DND-41 (cell line): ENCODE measurements around the gene ERMAP.

Source experiments
- ATAC-seq: fragments of 200-7000 bp; cut with Tn5 transposase; 3 replicates; pipeline ENCODE4 v1.9.1; 2021; ENCODE audit warnings: low read depth; ENCODE audit not compliant: insufficient read depth
- DNase-seq: peaks from one replicate; pipeline ENCODE4 v3.0.0-alpha.2; 2020
- H2AFZ ChIP-seq: 2 replicates; pipeline ENCODE4 v1.6.0; 2012; ENCODE audit warnings: low read depth, low read length
- H3K27ac ChIP-seq: 2 replicates; pipeline ENCODE4 v1.5.1; 2012; ENCODE audit warnings: low read length, inconsistent platforms
- H3K27me3 ChIP-seq: fragments of 200-600 bp; sonication (generic); 2 replicates; pipeline ENCODE4 v1.6.0; 2012; ENCODE audit warnings: low read length, mild to moderate bottlenecking, inconsistent platforms; ENCODE audit not compliant: insufficient read depth, poor library complexity
- H3K36me3 ChIP-seq: 2 replicates; pipeline ENCODE4 v1.5.1; 2012; ENCODE audit warnings: low read length, inconsistent platforms; ENCODE audit not compliant: insufficient read depth
- H3K4me1 ChIP-seq: 2 replicates; pipeline ENCODE4 v1.5.1; 2012; ENCODE audit warnings: mild to moderate bottlenecking, low read length; ENCODE audit not compliant: insufficient read depth
- H3K4me2 ChIP-seq: 2 replicates; pipeline ENCODE4 v1.6.0; 2012; ENCODE audit warnings: mild to moderate bottlenecking, moderate library complexity, low read length, inconsistent platforms; ENCODE audit not compliant: insufficient read depth
- H3K4me3 ChIP-seq, 2 experiments: fragments of 200-600 bp in 1 of 2; shearing (Covaris generic) in 1 of 2; 2 replicates each; pipeline ENCODE4 v1.5.1; 2012 to 2016; ENCODE audit warnings: inconsistent platforms in 2 of 2, low read length in 2 of 2, mild to moderate bottlenecking in 2 of 2, low read depth in 1 of 2, moderate library complexity in 1 of 2
- H3K79me2 ChIP-seq: 2 replicates; pipeline ENCODE4 v1.6.0; 2012; ENCODE audit warnings: low read length, inconsistent platforms; ENCODE audit not compliant: insufficient read depth
- H3K9ac ChIP-seq: 2 replicates; pipeline ENCODE4 v1.6.0; 2012; ENCODE audit warnings: low read depth, mild to moderate bottlenecking, inconsistent platforms, low read length, moderate library complexity
- H3K9me3 ChIP-seq: 2 replicates; pipeline ENCODE4 v1.5.1; 2012; ENCODE audit warnings: low read length, moderate library complexity, mild to moderate bottlenecking, inconsistent platforms; ENCODE audit not compliant: insufficient read depth, severe bottlenecking
- H4K20me1 ChIP-seq: 2 replicates; pipeline ENCODE4 v1.6.0; 2012; ENCODE audit warnings: low read length; ENCODE audit not compliant: insufficient read depth
- EZH2 ChIP-seq: IDR thresholded peaks from 3 replicates; pipeline ENCODE4 v1.6.1; 2012; ENCODE audit warnings: borderline replicate concordance, low read depth, mild to moderate bottlenecking, moderate library complexity, low read length, inconsistent platforms; ENCODE audit not compliant: severe bottlenecking
- TF ChIP-seq, protein P1 (sequence below): IDR thresholded peaks from 2 replicates; pipeline ENCODE4 v1.5.1; 2012; ENCODE audit warnings: borderline replicate concordance, low read length, moderate library complexity, mild to moderate bottlenecking; ENCODE audit not compliant: poor library complexity, severe bottlenecking; ENCODE audit errors: extremely low read depth

Gene ERMAP

DNA sequence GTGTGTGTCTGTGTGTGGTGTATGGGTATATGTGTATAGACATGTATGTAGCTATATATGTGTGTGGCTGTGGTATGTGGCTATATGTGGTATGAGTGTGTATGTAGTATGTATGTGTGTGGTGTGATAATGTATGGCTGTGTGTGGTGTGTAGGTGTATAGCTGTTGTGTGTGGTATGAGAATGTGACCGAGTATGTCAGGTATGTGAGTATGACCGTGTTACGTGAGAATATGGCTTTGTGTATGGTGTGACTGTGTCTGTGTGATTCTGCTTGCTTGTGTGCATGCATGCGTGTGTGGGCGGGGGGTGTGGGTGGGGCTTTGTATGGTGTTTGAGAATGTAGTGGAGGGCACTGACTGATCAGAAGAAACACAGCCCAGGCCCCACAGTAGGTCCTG lies 33.0 kb downstream of the ERMAP start:
- peaks cover 34% of the 10 kb centered on the region for H3K36me3 ChIP-seq
- H3K4me2 ChIP-seq = 0 out of 2 replicates have a peak overlapping the region, but pooled peaks have one; percentile 25
- no peaks in the 10 kb centered on the region for H3K9me3 ChIP-seq
- H3K27ac ChIP-seq = no peak overlapping the region
- TF ChIP-seq, protein P1, sequence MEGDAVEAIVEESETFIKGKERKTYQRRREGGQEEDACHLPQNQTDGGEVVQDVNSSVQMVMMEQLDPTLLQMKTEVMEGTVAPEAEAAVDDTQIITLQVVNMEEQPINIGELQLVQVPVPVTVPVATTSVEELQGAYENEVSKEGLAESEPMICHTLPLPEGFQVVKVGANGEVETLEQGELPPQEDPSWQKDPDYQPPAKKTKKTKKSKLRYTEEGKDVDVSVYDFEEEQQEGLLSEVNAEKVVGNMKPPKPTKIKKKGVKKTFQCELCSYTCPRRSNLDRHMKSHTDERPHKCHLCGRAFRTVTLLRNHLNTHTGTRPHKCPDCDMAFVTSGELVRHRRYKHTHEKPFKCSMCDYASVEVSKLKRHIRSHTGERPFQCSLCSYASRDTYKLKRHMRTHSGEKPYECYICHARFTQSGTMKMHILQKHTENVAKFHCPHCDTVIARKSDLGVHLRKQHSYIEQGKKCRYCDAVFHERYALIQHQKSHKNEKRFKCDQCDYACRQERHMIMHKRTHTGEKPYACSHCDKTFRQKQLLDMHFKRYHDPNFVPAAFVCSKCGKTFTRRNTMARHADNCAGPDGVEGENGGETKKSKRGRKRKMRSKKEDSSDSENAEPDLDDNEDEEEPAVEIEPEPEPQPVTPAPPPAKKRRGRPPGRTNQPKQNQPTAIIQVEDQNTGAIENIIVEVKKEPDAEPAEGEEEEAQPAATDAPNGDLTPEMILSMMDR = no peak
- TF ChIP-seq EZH2 = no peak
- no peak overlapping the region for H3K9ac ChIP-seq
- H2AFZ ChIP-seq = no peak overlapping the region
- DNase-seq (no peak), ATAC-seq (no peak)
- H3K79me2 ChIP-seq = peaks cover 20% of the 10 kb centered on the region
- peaks cover 37% of the 10 kb centered on the region for H3K4me1 ChIP-seq
- H3K27me3 ChIP-seq = no peaks in the 10 kb centered on the region
- H4K20me1 ChIP-seq = peaks cover 8% of the 10 kb centered on the region
- H3K4me3 ChIP-seq = no peak overlapping the region

DNA sequence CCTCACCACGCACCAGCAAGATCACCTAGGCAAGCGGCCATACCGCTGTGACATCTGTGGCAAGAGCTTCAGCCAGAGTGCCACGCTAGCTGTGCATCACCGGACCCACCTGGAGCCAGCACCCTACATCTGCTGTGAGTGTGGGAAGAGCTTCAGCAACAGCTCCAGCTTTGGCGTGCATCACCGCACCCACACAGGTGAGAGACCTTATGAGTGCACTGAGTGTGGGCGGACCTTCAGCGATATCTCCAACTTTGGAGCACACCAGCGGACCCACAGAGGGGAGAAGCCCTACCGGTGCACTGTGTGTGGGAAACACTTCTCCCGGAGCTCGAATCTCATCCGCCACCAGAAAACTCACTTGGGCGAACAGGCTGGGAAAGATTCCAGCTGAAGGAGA lies 34.5 kb downstream of the ERMAP start:
- peaks cover 20% of the 10 kb centered on the region for H3K79me2 ChIP-seq
- H3K9me3 ChIP-seq = no peaks in the 10 kb centered on the region
- no peaks in the 10 kb centered on the region for H3K27me3 ChIP-seq
- DNase-seq = no peak
- peaks cover 25% of the 10 kb centered on the region for H3K4me1 ChIP-seq
- H4K20me1 ChIP-seq = peaks cover 8% of the 10 kb centered on the region
- H3K4me3 ChIP-seq = no peak overlapping the region
- H3K27ac ChIP-seq = no peak overlapping the region
- no peak for ATAC-seq
- no peak overlapping the region for H3K9ac ChIP-seq
- H2AFZ ChIP-seq = no peak overlapping the region
- peaks cover 34% of the 10 kb centered on the region for H3K36me3 ChIP-seq
- no peak for TF ChIP-seq EZH2
- TF ChIP-seq, protein P1 = no peak
- no peak overlapping the region for H3K4me2 ChIP-seq

DNA sequence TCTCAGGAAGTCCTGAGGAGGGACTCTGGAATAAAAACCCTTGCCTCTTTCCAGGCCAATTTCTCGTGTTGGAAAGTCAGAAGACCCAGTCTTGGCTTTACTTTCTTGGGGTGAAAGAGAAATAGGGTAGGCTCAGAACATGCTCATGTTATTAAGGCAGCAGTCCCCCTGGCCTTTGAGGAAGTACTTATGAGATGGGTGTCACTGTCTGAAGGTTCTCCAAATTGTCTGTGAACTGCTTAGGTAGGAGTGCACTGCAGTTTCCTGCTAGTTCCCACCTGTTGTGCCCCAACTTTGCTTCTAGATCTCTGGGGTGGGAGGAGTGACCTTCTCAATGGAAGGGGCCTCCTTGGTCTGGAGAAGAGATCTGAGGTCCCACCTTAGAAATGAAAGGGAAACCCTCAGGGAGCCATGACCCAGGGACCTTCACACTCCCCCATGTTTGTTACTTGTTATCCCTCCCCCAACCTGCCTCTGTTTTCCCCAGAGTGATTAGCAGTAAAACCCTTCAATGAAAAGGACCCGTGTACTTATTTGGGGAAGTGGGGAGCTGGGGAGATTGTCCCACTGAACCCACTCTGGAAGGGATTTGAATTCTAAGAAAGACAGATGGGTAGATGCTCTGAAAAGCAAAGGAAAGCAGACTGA lies 35.2 kb downstream of the ERMAP start:
- no peak overlapping the region for H3K9ac ChIP-seq
- H3K4me3 ChIP-seq = no peak overlapping the region
- DNase-seq (no peak), ATAC-seq (no peak)
- peaks cover 34% of the 10 kb centered on the region for H3K36me3 ChIP-seq
- H2AFZ ChIP-seq = no peak overlapping the region
- peaks cover 13% of the 10 kb centered on the region for H3K79me2 ChIP-seq
- H3K4me2 ChIP-seq = no peak overlapping the region
- H4K20me1 ChIP-seq = peaks cover 8% of the 10 kb centered on the region
- H3K27me3 ChIP-seq = no peaks in the 10 kb centered on the region
- peaks cover 23% of the 10 kb centered on the region for H3K4me1 ChIP-seq
- no peak overlapping the region for H3K27ac ChIP-seq
- no peak for TF ChIP-seq EZH2
- TF ChIP-seq, protein P1 = no peak
- no peaks in the 10 kb centered on the region for H3K9me3 ChIP-seq
